Left ventricle myocardium inferior (tissue), 1 donor: ENCODE data around the gene PEF1. TPM values are rescaled to one million over a fixed set of nuclear protein-coding genes. Genes with fewer than 3 reads are reported as not detected.
A peak's percentile ranks its signal among the peaks of the same experiment; 100 is the strongest.

ENCODE experiments used
- DNase-seq: peaks from one replicate; pipeline ENCODE4 v3.0.0-alpha.2; 2020
- H3K27ac ChIP-seq: fragments of 200-600 bp; replicated peaks from 2 replicates; pipeline ENCODE4 v1.8.0; 2021
- H3K27me3 ChIP-seq: fragments of 200-600 bp; 2 replicates; pipeline ENCODE4 v1.8.0; 2021; ENCODE audit warnings: low read depth
- H3K36me3 ChIP-seq: fragments of 200-600 bp; 2 replicates; pipeline ENCODE4 v1.8.0; 2021
- H3K4me1 ChIP-seq: fragments of 200-600 bp; 2 replicates; pipeline ENCODE4 v1.8.0; 2021
- H3K4me3 ChIP-seq: fragments of 200-600 bp; 2 replicates; pipeline ENCODE4 v1.8.0; 2021; ENCODE audit warnings: mild to moderate bottlenecking, moderate library complexity
- H3K9me3 ChIP-seq: fragments of 200-600 bp; replicated peaks from 2 replicates; pipeline ENCODE4 v1.8.0; 2021
- CTCF ChIP-seq: fragments of 200-600 bp; IDR thresholded peaks from 2 replicates; pipeline ENCODE4 v1.8.0; 2021; ENCODE audit warnings: antibody characterized with exemption, mild to moderate bottlenecking, borderline replicate concordance
- intact Hi-C: fragments of 100-400 bp; cut with micrococcal nuclease; formaldehyde crosslinking; loops from one replicate; pipeline ENCODE4 v1.11.0; 2022
- total RNA-seq: library from RNA; stranded (reverse); fragmentation: NEBNext Ultra II Directional; extraction: Animal tissue kit (Norgen Biotek cat#: 25700); gene quantifications from one replicate; pipeline ENCODE4 v1.2.1, GENCODE V29; 2021
- donor health status: DM: no; HTN: yes; CAD: no; lungs with severe emphysema.

PEF1 gene
- total RNA-seq, 1 donor from 2014 or later, result 36.4 TPM

- no peaks in the 10 kb centered on the region for H3K9me3 ChIP-seq
- H3K4me1 ChIP-seq, result peaks cover 32% of the 10 kb centered on the region
- DNase-seq, result no peak
- intact Hi-C loops, result no loop called here
- no peak for TF ChIP-seq CTCF
- no peak overlapping the region for H3K27ac ChIP-seq
- no peaks in the 10 kb centered on the region for H3K27me3 ChIP-seq
- H3K36me3 ChIP-seq, result no peaks in the 10 kb centered on the region
- no peak overlapping the region for H3K4me3 ChIP-seq
Observed at GRCh38 chr1:31677949-31678348, 33.3 kb upstream of the PEF1 start.

- H3K9me3 ChIP-seq, result no peaks in the 10 kb centered on the region
- no peak overlapping the region for H3K4me3 ChIP-seq
- intact Hi-C loops, result no loop called here
- H3K36me3 ChIP-seq, result no peaks in the 10 kb centered on the region
- H3K27me3 ChIP-seq, result no peaks in the 10 kb centered on the region
- H3K27ac ChIP-seq, result no peak overlapping the region
- H3K4me1 ChIP-seq, result peaks cover 37% of the 10 kb centered on the region
- no peak for TF ChIP-seq CTCF
- DNase-seq, result no peak
Observed at GRCh38 chr1:31677401-31677800, 32.7 kb upstream of the PEF1 start.

- Histone ChIP-seq H3K4me1 (peaks cover 54% of the 10 kb centered on the region), H3K27ac (peak overlapping the region; percentile 40)
- intact Hi-C loops, result no loop called here
Observed at GRCh38 chr1:31675756-31676155, 31.1 kb upstream of the PEF1 start.

GRCh38 chr1:31675161-31675560 is 30.5 kb upstream of the PEF1 start:
- Histone ChIP-seq H3K9me3 (no peaks in the 10 kb centered on the region), H3K27ac (peak overlapping the region; percentile 40), H3K4me3 (peak overlapping the region; percentile 10), H3K4me1 (peaks cover 60% of the 10 kb centered on the region), H3K36me3 (no peaks in the 10 kb centered on the region), H3K27me3 (no peaks in the 10 kb centered on the region)
- TF ChIP-seq CTCF, result no peak
- DNase-seq, result no peak
- intact Hi-C loops, result no loop called here

More at GRCh38 chr1:31675756-31676155, 31.1 kb upstream of the PEF1 start:
- H3K36me3 ChIP-seq, result no peaks in the 10 kb centered on the region
- no peak overlapping the region for H3K4me3 ChIP-seq
- TF ChIP-seq CTCF, result no peak
- no peaks in the 10 kb centered on the region for H3K27me3 ChIP-seq
- H3K9me3 ChIP-seq, result no peaks in the 10 kb centered on the region
- no peak for DNase-seq

GRCh38 chr1:31674626-31675025 is 29.9 kb upstream of the PEF1 start:
- peak overlapping the region; percentile 40 for H3K27ac ChIP-seq
- intact Hi-C loops, result no loop called here
- no peaks in the 10 kb centered on the region for H3K36me3 ChIP-seq
- peak overlapping the region; percentile 10 for H3K4me3 ChIP-seq
- peaks cover 65% of the 10 kb centered on the region for H3K4me1 ChIP-seq
- no peak for TF ChIP-seq CTCF
- DNase-seq, result no peak
- no peaks in the 10 kb centered on the region for H3K9me3 ChIP-seq
- H3K27me3 ChIP-seq, result no peaks in the 10 kb centered on the region

GRCh38 chr1:31673433-31673832 is 28.8 kb upstream of the PEF1 start:
- Histone ChIP-seq H3K27ac (peak overlapping the region; percentile 54), H3K27me3 (no peaks in the 10 kb centered on the region), H3K4me1 (peaks cover 77% of the 10 kb centered on the region), H3K36me3 (no peaks in the 10 kb centered on the region), H3K9me3 (no peaks in the 10 kb centered on the region), H3K4me3 (no peak overlapping the region)
- intact Hi-C loops, result no loop called here
- DNase-seq, result no peak
- TF ChIP-seq CTCF, result no peak
